Stromal cell of bone marrow (primary cell): ENCODE results near the gene BACE1-AS.
A peak's percentile ranks its signal among the peaks of the same experiment; 100 is the strongest.
"Not testable (repeated sequence)": the region's sequence is repeated elsewhere in the genome, so short reads cannot be mapped to it uniquely, and the experiment has no call there.

Experiments
- DNase-seq: peaks from one replicate; pipeline ENCODE4 v3.0.0-alpha.2; 2012; ENCODE audit warnings: low read depth

Gene BACE1-AS

DNA sequence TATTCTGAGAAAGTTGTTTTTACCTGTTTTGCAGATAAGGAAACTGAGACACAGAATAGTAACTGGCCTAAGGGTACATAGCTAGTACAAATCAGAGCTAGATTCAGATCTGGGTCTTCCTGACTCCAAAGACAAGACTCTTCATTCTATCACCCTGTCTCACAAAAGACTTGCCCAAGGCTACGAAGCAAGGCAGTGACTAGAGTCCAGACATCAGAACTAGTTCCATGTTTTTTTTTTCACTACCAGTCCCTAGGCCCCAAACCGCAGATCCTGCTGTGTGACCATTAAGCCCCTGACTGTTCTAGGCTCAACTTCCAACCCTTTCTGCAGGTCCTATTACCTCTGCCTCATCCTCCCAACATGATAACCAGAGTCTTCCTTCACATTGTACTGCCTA, 1.5 kb downstream of the BACE1-AS start:
- no peak for DNase-seq

DNA sequence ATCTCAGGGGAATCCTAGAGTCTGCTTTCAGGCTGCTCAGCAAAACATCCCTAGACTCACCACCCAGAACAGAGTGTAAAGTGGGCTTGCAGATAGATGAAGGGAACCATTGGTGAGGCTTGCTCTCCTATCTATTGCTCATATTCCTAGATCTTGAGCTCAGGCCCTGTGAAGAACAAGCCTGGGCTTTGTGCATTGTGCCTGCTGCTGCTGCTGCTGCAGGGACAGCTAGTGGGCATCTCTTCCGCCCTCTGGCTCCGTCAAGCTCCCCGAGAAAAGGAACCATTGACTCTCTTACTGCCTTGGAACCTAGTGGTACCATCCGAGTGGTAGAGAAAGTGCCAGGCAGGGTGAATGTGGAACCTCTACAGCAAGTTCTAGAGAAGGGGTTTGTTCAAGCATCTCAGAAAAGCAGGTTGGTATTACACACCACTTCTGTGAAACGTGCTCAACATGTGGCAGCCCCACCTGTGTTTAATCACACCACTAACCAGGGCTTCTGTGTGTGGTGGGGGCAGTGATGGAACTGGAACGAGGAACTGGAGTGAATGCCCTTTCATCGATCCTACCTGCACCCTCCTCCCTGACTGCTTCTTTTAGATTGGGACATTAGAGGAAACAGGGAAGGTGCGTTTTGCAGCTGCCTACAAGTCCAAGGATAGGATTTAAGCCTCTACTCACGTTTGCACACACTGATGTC, 4.4 kb downstream of the BACE1-AS start:
- no peak for DNase-seq

DNA sequence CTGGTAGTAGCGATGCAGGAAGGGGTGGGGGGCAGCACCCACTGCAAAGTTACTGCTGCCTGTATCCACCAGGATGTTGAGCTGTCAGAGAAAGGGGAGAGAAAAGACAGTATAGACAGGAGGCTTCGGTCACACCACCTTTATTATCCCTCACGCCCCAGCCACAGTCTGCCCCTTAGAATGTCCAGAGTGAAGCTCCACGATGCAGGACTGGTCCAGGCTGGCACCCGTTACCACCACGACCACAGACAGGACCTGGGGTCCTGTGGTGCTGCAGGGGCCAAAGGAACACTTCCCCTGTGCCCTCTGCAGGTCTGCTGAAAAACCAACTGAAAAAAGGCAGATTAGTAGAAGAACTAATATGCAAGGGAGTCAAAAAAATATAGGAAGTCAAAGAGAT, 5.7 kb downstream of the BACE1-AS start:
- DNase-seq, result no peak

DNA sequence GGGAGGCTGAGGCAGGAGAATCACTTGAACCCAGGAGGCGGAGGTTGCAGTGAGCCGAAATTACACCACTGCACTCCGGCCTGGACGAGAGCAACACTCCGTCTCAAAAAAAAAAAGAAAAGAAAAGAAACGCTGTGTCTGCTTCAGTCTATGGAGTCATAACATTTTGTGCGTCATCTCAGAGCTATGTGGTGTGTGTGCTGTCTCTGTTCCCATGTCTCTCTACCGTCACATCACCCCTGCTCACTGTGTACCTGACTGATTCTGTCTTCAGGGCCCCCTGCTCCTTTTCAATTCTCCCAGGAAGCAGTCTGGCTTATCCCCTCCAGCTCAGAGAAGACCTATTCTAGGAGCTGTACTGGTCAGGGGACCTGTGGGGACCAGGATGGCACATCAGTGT, 7.0 kb downstream of the BACE1-AS start:
- no peak for DNase-seq

DNA sequence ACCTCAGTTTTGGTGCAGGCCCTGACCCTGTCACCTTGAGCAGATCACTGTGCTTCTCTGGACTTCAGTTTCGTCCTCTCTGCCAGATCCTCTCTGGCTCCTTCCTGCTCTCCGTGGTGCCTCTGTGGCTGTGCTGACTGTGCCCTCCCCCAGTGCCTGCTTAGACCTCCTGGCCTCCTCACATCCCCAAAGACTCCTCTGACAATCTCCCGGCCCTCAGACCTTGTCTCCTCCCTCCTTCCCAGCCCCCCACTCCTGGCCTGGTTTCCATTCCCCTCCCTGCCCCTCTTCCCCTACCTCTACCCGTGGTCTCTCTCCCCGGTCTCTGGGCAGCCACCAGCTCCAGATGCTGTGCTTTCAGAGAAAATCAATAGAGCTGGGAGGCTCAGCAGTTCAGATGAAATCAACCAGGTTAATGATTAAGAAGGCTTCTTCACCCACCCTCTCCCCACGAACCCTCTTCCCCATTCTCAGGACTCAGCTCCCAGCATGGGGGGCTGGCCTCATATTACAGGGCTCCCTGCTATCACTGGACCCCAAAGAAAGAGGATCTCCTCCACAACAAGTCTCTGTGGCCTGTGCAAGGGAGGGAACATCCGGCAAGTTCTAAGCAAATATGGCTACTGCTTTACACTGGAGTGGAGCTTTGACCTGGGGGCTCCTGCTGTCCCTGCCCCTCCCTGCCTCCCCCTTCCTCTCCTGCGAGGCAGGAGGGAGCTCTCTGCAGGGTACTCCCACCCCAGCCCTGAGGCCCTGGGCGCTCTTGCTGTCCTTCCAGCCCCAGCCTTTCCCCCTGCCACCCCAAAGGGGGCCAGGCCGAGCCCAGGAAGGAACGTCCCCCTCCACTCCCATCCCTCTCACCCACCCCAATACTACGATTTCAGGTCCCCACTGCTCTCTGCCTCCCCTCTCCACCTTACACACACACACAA, 8.5 kb downstream of the BACE1-AS start:
- no peak for DNase-seq

DNA sequence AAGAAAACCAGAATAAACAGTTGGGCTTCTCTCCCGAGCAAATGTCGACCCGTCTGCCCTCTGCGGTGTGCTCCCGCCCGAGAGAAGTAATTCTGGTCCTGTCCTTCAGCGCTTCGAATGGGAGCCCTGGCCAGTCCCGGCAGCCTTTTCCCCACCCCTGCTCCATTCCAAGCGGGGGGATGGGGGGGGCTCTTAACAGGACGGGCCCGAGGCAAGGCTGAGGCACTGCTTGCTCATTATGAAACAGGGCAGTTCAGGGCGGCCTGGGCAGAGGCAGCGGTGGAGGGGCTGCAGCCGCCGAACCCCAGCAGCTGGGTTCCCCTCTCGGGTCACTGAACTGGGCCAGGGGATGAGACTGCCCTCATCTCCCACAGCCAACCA, 9.1 kb downstream of the BACE1-AS start:
- no peak for DNase-seq

DNA sequence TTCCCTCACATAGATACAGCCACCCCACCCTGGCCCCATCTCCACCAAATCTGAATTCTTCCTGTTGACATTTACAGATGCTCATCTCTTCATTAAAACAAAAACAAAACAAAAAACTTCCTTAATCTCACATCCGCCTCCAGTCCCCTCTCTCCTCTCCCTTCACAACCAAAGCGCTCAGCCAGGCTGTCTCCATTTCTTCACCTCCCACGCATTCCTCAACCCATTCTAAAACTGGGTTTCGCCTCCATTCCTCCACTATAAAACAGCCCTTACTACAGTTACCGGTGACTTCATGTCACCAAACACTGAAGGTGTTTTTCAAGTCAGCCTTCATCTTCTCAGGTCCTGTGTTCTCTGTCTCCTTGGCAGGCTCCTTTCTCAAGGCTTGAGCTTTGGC, 9.6 kb downstream of the BACE1-AS start:
- no peak for DNase-seq

DNA sequence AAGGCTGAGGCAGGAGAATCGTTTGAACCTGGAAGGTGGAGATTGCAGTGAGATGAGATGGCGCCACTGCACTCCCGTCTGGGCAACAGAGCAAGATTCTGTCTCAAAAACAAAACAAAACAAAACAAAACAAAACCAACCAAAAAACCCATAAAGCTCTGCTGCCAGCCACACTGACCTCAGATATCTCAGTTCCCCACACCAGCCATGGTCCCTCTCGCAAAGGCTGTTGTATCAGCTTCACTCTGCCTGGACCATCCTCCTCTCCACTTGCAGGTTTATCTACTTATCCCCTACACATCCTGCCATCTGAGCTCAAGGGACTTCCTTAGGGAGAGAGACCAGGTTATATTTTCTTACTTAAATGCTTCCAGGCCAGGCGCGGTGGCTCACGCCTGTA, 11.1 kb downstream of the BACE1-AS start:
- DNase-seq, result no peak

DNA sequence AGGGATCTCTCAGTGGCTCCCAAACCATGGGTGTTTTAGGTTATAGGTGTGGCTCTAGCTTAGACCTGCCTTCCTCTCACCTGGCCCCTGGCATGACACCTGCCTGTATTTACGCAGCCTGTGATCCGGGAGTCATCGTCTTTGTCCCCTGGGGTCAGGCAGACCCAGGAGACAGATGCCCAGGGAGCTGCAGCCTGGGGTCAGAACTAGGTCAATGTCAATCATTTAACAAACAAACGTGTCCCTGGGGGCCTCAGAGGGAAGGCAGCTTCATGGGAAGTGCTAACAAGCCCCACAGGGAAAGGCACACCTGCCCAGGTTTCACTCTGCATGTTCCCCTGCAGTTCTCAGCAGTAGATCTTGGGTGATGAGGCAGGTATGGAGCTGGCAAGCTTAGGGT, 12.0 kb downstream of the BACE1-AS start:
- DNase-seq, result no peak

DNA sequence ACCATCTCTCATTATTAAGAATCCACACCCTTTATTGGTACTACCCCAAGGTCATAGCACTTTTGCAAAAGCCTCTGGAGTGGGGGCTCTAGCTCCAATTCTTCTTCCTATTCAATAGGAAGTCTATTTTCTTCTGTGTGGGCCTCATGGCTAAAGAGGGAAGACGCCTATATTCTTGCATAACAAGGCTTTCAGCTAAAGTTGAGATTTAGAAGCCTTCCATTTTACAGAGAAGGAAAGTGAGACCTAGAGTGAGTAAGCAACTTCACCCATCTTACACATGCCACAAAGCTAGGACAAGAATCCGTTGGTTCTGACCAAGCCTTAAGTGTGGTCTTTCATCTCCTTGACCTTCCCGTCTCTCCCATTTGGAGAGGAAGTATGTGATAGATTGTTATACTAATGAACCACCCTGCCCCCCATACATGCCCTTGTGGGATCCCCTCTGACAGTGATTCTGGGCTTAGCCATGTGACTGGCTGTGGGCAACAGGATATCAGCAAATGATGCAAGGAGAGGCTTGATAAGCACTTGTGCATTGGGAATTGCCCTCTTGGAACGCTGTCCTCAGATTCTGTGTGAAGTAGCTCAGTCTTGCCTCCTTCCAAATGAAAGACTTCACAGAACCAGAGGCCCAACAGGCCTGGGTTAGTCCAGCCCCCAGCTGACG, 12.6 kb downstream of the BACE1-AS start:
- no peak for DNase-seq

DNA sequence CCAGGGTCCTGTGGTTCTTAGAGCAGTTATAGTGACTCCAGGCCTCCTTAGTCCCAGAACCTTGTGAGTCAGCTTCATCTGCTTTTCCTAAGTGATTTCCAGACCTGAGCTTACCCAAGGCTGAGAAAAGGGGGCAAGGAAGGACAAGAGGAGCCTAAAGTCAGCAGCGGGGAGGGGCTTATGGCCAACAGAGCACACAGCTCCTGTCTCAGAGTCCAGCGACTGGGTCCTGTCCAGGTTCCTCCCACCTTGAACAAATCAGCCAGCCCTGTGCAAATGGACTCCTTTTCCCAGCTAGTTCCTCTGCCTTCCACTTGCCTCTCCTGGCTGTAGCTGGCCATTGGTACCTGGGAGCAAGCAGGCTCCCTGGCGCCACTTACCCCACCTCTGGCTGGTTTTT, 14.0 kb downstream of the BACE1-AS start:
- no peak for DNase-seq

DNA sequence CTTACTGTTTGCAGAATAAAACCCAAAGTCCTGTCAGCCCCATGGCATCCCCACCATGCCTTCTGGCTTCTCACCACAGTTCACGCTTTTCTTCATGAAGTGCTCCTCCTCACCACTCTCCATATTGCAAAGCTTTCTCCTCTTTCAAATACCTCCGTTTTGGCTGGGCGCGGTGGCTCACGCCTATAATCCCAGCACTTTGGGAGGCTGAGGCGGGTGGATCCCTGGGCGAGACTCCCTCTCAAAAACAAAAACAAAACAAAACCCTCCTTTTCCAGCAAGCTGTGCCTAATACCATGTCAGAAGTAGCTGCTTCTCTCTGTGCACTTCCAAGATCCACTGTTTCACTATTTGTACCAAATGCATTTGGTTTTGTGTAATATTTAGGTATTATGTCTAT, 18.2 kb downstream of the BACE1-AS start:
- no peak for DNase-seq

DNA sequence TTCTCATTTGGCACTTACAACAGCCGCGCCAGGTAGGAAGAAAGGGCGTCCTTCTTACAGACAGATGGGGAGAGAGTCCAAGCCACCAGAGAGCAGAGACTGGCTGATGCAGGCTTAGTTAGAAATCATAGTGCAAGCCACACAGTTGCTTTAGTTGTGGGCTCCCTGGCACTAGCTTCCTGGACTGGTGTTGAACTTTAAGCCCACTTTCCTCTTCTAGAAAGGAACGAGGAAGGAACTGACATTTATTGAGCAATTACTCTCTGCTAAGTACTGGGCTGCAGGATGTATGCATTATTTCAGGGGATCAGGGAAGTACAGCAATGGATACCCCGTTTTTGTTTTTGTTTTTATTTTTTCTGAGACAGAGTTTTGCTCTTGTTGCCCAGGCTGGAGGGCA, 21.9 kb downstream of the BACE1-AS start:
- no peak for DNase-seq

DNA sequence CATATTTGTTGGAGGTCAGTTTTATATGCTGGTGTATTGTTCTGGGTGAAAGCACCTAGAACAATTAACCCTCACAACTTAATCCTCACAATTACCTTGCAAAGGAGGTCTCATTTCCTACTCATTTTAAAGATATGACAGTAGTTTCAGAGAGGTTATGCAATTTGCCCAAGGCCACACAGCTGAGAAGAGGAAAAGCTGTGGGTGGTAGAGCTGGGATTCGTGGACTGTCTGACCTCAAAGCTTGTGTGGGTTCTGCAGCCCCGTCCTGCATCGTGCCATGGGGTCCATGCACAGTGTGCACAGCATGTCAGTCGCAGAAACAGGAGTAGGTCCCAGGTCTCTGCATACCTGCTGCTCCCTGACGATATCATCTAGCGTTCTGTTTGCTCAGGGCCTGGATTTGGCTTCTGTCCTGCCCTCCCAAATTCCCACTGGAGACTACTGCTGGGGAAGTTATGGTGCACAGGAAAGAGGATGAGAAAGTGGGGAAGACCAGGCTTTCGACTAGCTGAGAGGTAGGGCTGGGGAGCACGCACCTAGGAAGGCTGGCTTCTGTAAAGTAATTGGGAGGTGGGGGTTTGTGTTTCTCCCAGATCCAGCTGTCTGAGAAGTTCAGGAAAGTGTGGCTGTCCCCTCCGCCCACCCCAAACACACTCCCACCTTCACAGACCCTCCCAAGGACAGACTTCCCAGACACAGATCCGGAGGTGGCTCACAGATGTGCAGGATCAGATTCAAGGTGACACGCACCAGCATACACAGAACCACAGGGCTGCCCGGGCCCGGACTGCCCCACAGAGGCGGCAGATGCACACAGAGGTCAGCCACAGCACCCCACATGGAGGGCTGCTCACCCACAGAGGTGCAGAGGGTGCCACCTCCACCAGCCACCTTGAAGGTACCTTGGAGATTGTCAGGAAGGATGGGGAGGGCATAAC, 23.0 kb downstream of the BACE1-AS start:
- DNase-seq, result no peak

DNA sequence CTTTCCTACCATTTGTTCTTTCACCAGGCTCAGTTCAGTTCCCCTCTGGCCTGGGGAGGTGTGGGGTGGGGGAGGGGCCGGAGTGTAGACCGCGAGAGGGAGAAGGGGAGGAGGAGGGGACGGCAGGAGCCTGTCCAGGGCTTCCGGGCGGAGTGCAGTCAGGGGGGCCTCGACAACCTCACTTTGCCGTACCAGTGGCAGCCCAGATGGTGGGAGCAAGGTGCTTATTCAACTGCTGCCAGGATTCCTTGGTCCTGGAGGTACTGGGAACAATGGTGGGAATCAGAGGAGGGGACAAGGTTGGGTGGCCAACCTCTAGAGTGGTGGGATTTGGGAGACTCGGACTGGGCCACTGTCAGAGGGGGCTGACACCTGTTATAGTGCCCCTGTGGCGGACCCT, 23.7 kb downstream of the BACE1-AS start:
- no peak for DNase-seq

DNA sequence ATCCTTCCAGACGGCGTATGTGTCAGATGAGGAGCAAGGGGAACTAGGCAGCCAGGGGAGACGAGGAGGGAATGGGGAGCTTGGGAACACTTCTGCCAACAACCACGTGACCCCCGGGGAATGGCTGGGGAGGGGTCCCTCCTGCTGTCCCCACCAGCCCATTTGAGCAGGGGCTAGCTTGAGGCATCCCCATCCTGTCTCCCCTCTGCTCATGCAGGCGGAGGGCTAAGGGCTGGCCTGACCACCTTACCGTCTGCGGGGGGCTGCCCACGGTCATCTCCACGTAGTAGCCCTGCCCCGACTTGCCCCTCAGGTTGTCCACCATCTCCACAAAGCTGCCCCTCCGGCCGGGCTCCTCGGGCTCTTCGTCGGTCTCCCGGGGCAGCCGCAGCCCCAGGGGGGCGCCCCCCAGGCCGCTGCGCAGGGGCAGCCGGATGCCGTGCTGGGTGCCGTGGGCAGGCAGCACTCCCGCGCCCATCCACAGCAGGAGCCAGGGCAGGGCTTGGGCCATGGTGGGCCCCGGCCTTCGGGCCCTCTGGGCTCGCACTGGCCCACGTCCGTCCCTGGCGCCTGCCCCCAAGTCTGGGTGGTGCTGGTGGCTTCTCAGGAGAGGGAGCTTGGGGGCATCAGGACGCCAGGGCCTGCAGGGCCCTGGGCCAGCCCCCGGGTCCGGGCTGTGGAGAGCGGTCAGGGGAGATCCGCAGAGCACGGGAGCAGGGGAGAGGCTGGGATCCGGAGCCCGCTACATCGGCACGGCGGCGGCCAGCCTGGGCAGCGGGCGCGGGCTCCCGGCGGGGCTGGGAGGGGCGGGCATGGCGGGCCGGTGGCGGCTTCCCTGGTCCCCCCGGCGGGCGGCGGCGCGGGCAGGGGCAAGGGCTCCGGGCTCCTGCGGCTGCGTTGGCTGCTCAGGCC, 24.4 kb downstream of the BACE1-AS start:
- no peak for DNase-seq

DNA sequence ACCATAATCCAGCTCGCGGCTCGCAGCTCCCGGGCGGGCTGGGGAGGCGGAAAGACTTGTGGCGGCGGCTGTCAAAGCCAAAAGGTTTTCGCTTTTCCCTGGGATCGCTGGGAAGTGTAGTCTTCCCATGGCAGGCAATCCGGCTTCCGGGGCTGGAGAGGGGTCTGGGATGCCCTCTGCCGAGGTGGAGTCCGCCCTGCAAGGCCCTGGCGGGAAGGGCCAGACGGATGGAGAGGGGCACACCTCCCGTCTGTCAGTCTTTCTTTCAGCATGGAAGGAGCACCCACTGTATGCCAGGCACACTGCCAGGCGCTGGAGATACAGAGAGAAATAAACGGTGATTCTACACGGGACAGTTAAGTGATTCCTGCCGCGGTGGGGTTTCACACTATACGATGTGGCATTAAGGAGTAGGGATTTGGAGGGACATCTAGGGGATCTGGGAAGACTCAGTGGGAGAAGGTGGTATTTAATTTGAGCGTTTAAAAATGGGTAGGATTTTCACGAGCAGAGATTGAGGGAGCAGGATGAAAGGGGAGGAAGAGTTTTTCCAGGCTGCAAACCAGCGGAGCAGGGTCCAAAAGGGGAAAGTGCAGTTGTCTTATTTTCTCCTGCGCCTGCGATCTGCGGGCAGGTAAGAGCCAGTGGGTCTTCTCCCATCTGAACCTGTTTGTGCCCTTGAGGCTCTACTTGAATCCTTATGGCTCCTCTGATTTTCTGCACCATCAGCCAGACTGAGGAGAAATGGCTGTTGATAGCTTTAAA, 25.2 kb downstream of the BACE1-AS start, which contains the start of gene BACE1:
BACE1 (minus strand) TSS at position 60 of the 765 bp plus-strand sequence. CDS start 461 bp downstream, outside the sequence.
- peak; percentile 83 for DNase-seq

DNA sequence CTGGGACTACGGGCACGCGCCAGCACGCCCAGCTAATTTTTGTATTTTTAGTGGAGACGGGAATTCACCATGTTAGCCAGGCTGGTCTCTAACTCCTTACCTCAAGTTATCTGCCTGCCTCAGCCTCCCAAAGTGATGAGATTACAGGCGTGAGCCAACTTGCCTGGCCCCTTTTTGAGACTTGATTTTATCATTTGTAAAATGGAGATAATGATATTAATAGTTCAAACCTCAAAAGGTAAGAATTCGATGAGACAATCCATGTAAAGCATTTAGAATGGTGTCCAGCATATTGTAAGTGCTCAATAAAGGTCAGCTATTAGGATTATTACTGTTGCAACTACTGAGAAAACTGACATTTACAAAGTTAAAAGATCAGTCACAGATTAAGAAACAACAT, 27.6 kb downstream of the BACE1-AS start:
- no peak for DNase-seq

DNA sequence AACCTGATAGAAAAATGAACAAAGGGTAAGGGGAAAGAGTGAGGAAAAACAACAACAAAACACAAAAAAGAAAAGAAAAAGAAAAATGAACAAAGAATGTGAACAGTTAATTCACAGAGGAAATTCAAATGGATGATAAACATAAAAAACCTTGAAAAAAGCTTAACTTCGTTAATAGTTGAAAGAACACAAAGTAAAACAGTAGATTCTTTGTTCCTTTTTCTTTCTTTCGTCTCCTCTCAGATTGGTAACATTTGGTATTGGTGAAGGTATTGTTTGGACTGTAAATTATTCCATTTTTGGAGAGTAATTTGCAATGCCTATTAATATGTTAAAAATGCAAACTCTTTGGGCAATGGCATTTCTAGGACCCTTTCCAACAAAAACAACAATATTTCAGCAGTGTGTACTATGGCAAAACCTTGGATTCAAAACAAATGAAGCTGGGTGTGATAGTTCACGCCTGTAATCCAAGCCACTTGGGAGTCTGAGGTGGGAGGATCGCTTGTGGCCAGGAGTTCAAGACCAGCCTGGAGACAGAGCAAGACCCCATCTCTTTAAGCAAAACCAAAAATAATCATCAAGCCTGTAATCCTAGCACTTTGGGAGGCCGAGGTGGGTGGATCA, 28.2 kb downstream of the BACE1-AS start:
- DNase-seq, result peak; percentile 45

DNA sequence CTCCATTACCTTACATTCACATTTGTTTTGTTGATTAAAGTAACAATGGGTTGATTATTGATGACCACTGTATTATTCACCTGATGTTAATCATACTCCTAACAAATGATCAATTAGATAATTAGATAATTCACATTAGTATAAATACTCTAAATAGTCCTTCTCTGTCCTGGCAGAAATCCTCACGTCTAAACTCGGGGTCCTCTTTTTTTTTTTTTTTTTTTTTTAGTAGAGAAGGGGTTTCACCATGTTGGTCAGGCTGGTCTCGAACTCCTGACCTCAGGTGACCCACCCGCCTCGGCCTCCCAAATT, 36.1 kb downstream of the BACE1-AS start:
- DNase-seq, result not testable (repeated sequence)
